Measurements from ENCODE around the gene CALU.

GRCh38 chr7:128812514-128813168, 73.5 kb downstream of the CALU start:
- TF ChIP-seq, protein P1, sequence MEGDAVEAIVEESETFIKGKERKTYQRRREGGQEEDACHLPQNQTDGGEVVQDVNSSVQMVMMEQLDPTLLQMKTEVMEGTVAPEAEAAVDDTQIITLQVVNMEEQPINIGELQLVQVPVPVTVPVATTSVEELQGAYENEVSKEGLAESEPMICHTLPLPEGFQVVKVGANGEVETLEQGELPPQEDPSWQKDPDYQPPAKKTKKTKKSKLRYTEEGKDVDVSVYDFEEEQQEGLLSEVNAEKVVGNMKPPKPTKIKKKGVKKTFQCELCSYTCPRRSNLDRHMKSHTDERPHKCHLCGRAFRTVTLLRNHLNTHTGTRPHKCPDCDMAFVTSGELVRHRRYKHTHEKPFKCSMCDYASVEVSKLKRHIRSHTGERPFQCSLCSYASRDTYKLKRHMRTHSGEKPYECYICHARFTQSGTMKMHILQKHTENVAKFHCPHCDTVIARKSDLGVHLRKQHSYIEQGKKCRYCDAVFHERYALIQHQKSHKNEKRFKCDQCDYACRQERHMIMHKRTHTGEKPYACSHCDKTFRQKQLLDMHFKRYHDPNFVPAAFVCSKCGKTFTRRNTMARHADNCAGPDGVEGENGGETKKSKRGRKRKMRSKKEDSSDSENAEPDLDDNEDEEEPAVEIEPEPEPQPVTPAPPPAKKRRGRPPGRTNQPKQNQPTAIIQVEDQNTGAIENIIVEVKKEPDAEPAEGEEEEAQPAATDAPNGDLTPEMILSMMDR (IDR thresholded peaks at IDR 0.05 in 8 of 11, conservative IDR thresholded peaks at IDR 0.05 in 3 of 11), result no peak
- no peak for TF ChIP-seq POLR2A (IDR thresholded peaks at IDR 0.05)

All from spleen (tissue), 7 donors.